ENCODE measurements around the gene ZNF296.
A peak's percentile ranks its signal among the peaks of the same experiment; 100 is the strongest.

ZNF296 gene

GRCh38 chr19:45097450-45097775 is 21.1 kb upstream of the ZNF296 start:
- TF ChIP-seq CTCF (IDR thresholded peaks at IDR 0.05; ENCODE audit: low read depth, low read length), result no peak

DNA sequence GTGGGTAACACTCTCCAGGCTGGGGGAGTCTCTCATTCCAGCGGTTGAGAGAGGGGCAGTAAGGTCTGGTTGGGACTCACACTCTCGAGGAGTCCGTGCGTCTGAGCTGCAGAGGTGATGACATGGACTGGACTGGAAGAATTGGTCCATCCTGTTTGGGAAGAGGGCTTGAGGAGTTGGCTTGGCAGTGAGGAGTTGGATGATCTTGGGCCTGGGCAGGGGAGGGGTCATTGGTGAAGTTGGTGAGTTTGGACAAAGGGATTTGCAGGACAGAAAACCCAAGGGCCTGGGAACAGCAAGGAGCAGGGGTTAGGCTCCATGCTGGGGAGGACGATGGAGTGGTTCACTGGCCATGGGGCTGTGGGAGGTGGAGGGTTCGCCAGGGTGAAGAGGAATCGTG is 20.4 kb upstream of the ZNF296 start:
- TF ChIP-seq CTCF (IDR thresholded peaks at IDR 0.05; ENCODE audit: low read depth, low read length), result no peak
- no peak overlapping the region for H3K4me3 ChIP-seq (ENCODE audit: low read depth, low read length)

More at GRCh38 chr19:45097450-45097775, 21.1 kb upstream of the ZNF296 start:
- H3K4me3 ChIP-seq (ENCODE audit: low read depth, low read length), result no peak overlapping the region

DNA sequence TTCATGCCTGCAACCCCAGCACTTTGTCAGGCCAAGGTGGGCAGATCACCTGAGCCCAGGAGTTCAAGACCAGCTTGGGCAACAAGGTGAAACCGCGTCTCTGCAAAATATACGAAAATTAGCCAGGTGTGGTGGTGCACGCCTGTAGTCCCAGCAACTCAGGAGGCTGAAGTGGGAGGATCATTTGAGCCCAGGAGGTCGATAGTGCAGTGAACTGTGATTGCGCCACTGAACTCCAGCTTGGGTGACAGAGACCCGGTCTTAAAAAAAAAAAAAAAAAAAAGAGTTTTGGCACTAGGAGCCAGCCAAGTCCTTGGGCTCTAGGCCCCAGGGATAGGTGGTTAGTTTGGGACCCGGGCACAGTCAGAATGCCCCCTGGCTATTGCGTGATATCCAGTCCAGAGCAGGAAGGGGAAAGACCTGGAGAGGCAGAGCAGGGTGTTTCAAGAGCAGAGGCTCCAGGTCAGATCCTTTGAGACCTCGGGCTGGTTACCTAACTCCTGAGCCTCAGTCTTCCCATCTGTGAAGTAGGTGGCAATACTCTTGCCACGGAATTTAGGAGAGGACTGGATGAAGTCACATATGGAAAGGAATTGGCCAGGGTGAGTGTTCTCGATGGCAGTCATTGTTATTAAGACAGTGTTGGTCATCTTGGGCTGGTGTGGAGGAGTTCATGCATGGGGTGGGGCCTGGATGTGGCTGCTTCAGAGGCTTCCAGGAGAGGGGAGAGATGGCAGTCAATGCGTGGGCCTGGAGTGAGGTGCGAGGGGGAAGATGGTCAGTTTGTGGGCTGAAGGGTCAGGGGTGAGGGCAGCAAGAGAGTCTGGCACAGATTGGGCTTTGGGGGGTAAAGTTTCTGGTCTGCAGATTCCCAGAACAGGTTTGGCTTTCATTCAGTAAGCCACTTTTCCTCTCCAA is 19.5 kb upstream of the ZNF296 start:
- no peak for TF ChIP-seq CTCF (IDR thresholded peaks at IDR 0.05; ENCODE audit: low read depth, low read length)
- H3K4me3 ChIP-seq (ENCODE audit: low read depth, low read length), result no peak overlapping the region

DNA sequence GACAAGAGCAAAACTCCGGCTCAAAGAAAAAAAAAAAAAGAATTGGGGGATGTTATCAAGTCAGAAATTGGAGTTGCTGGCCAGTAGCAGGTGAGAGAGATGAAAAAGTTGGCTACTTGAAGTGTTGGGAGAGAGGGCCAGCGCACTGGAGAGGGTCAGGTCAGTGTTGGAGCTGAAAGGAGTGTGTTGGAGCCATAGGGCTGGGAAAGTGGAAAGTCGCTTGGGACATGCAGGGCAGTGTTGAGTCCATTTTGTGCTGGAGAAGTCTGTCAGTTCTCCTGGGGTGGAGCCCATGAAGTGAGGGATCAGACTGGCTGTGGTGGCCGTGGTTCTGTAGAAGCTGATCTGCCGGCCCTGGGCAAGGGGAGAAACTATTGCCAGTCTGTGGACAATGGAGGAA is 18.4 kb upstream of the ZNF296 start:
- no peak for TF ChIP-seq CTCF (IDR thresholded peaks at IDR 0.05; ENCODE audit: low read depth, low read length)
- H3K4me3 ChIP-seq (ENCODE audit: low read depth, low read length), result no peak overlapping the region; the same call in 1 of the 2 replicates

DNA sequence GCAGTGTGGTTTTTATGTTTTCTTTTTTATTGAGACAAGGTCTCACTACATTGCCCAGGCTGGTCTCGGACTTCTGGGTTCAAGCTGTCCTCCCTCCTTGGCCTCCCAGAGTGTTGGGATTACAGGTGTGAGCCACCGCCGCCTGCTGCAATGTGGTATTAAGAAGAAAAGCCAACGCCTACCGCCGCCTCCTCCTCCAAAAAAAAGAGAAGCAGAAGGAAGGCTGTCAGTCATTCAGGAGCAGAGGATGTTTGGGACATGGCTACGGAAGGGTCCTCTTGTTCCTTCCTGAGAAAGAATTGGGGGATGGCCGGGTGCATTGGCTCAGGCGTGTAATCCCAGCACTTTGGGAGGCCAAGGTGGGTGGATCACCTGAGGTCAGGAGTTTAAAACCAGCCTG is 17.9 kb upstream of the ZNF296 start:
- no peak for TF ChIP-seq CTCF (IDR thresholded peaks at IDR 0.05; ENCODE audit: low read depth, low read length)

DNA sequence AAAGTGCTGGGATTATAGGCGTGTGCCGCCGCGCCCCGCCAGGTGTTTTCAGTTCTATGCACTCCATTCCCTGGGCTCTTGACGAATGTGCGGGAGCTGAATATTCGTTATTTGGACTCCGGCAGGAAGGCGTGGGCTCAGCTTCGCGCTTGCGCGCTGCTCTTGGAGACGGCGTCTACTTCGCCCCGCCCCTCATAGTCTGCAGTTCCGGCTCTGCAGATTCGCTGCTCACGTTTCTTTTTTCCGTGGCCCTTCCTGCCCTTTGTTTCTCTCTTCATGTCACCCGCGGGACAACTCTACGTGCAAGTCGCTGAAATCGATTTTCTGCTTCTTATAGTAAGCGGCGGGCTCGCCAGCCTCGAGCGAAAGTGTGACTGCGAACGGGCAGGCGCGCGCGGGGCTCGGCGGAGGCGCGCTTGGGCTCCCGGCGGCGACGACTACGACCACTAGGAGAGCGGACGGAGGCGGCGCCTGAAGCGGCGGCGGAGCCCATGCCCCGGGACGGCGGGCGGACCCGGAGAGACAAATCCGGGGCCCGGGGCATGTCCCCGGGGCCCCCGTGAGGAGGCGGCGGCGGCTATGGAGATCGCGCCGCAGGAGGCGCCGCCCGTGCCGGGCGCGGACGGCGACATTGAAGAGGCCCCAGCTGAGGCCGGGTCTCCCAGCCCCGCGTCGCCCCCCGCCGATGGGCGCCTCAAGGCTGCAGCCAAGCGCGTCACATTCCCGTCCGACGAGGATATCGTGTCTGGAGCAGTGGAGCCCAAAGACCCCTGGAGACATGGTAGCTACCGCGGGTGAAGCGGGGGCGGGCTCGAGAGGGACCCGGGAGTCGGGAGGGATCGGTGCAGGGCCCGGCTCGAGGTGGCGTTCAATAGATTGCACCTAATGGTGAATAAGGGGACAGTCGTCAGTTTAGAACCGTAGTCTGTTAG is 16.7 kb upstream of the ZNF296 start, which contains the start of gene PPP1R37:
Gene PPP1R37, plus strand, starts transcription at position 433 of the 932 bp plus-strand sequence. Its CDS starts 147 bp downstream, at position 580.
- TF ChIP-seq CTCF (IDR thresholded peaks at IDR 0.05; ENCODE audit: low read depth, low read length), result no peak
- H3K4me3 ChIP-seq (ENCODE audit: low read depth, low read length), result peak within 1 kb of the TSS; percentile 99

More for the DNA sequence above, 17.9 kb upstream of the ZNF296 start:
- peak overlapping the region; percentile 99 for H3K4me3 ChIP-seq (ENCODE audit: low read depth, low read length)

Measured in WI38 (cell line).